Activated T-cell treated with anti-CD3 and anti-CD28 coated beads, Interleukin-2, amount 50 U/mL, for 1 hour (primary cell): Measurements from ENCODE around the gene ADAMTS16.

Experiments used
- DNase-seq: peaks from one replicate; pipeline ENCODE4 v3.0.0-alpha.2; 2020

ADAMTS16 gene

DNA sequence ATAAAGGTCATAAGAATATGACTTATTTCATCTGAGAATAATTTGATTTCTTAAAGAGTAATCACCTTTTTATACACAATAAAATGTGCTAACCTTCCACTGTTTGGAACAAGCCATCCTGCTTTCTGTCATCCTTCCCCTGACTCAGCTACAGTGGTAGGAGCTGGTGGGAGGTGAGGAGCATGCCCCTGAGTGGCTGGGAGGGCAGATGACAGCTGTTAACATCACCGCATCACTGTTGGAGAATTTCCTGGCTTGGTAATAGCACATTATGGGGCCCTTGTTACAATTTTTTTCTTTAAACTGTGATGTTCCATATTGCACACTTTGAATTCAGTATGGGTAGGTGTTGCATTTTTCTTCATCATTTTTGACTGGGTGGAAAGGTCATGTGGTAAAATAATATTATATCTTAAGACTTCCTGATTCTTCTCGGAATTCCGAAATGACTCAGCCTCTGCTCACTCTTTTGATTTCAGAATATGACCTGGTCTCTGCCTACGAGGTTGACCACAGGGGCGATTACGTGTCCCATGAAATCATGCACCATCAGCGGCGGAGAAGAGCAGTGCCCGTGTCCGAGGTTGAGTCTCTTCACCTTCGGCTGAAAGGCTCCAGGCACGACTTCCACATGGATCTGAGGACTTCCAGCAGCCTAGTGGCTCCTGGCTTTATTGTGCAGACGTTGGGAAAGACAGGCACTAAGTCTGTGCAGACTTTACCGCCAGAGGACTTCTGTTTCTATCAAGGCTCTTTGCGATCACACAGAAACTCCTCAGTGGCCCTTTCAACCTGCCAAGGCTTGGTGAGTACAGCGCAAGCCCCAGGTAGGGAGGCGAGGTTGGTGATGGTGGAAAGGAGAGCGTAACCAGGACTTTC is 5.8 kb downstream of the ADAMTS16 start:
- DNase-seq = no peak

DNA sequence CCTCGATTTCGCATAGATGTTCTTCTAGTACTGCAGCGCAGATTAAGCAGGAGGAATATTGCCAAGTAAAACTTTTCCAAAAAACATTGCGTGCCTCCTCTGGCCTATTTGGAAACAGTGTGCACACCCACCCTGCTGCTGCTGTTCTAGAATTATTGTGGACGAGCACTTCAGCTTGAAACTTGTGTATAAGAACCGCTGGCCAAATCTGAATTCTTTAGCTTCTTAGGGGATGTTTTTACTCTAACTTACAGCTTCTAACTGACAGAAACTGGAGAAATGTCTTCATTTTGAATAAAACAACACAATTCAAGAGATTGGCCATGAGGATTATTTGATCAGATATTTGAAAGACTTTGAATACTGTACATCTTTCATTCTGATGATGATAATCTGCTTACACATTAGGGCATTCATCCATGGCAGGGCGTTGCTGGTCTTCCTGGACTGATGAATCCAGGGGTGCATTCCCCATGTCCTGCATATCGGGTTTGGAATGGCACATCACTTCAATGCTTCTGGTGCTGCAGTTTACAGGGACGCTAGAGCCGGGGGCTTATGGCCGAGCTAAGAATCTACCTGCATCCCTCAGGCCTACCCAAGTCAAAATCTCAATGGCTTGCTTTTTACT is 6.5 kb downstream of the ADAMTS16 start:
- no peak for DNase-seq

DNA sequence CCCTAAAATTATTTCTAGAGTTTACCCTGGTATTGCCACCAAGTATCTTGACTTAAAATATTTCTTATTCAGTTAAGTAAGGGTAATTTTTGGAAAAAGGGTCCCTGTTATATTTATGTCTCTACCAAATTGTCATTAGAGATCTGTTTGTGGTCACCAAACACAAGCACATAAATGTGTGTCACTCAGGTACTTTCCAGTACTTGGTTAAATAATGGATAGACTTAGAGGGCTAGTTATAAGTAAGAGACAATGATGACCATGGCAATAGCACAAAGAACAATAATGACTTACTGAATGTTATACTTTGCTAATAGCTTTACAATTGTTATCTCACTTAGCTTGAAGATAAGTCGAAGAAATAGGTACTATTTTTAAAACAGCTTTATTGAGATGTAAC is 9.0 kb downstream of the ADAMTS16 start:
- no peak for DNase-seq

DNA sequence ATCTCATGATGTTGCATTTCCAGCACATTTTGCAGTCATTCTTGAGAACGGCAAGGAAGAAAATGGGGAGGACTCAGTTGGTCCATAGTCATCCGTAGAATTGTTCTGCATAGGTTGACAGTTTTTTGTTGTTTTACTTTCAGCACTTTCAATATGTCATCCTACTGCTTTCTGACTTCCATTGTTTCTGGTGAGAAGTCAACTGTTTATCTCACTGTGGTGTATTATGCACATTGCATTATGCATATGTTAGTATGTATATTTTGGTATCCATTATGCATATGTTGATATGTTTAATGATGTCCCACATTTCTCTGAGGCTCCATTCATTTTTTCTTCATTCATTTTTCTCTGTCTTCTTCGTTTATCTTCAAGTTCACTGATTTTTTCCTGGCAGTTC is 10.5 kb downstream of the ADAMTS16 start:
- no peak for DNase-seq

DNA sequence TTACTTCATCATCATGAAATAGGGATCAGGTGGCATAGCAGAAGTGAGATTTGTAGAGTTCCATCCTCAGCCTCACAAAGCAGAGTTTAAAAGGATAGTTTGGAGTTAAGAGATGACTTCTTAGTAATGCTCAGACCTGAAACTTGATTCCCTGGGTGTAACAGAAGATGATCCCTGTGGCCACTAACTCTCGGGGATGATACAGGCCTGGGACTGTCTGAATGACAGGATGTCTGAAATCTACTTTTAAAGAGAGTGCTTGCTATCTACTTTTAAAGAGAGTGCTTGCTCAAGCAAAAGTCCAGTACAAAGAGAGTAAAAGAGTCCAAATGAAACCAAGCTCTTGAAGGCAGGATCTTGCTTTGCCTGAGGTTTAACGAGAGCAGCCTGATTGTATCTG is 14.6 kb downstream of the ADAMTS16 start:
- no peak for DNase-seq

DNA sequence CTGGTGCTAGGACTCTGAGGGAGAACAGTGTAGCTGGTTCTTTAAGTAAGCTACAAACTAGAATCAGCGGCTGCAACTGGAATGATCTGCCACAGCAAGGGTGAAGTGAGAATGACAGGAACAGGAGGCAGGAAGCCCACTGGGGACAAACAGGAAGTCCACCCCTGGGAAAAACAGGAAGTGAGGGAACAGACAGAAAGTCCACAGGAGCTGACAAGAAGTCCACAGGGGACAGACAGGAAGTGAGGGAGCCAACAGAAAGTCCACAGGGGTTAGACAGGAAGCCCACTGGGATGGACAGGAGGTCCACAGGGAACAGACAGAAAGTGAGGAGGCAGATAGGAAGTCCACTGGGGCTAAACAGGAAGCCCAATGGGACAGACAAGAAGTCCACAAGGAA is 15.5 kb downstream of the ADAMTS16 start:
- DNase-seq = no peak

DNA sequence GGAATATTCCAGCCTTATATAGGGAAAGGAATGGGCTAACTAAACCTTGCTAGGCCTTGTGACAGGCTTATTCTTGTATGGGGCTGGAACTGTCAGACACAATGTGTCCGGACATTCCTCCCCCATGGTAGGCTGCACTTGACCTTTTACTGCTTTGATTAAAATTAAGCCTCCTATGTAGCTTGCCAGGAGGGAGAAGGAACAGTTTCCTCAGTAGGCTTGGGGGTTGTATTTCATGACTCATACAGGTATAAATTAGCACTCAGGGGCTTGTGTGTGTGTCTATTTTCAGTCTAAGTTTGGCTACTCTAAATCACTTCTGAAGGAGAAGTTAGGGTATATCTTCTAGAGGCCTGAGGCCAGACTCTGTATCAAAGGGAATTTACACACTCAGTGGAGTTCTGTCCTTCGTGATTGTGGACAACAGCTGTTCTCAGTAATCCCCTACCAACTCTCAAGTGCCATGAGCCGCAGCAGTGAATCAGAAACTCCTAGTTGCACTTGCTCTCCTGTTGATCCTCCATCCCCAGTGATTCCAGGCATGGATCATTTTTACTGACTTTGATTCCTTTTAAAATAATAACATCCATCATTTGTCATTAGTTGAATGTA is 16.4 kb downstream of the ADAMTS16 start:
- DNase-seq = no peak

DNA sequence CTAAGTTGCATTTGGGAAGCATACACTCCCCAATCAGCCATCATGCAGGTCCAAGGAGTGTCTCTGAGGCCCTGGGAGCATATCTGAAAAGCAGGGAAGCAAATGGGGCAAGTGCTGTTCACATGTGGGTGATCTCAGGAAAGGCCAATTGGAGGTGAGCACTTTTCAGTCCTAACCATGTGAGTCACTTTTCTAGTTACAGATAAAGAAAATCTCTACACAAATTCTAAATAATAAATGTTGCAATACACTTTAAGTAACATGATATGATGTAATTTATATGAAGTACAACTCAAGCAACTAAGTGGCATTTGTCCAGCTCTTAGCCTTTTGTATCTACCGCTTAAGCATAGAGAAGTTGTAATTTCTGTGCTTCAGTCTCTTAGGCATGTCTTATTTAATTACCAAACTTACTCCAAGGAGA is 18.4 kb downstream of the ADAMTS16 start:
- no peak for DNase-seq

DNA sequence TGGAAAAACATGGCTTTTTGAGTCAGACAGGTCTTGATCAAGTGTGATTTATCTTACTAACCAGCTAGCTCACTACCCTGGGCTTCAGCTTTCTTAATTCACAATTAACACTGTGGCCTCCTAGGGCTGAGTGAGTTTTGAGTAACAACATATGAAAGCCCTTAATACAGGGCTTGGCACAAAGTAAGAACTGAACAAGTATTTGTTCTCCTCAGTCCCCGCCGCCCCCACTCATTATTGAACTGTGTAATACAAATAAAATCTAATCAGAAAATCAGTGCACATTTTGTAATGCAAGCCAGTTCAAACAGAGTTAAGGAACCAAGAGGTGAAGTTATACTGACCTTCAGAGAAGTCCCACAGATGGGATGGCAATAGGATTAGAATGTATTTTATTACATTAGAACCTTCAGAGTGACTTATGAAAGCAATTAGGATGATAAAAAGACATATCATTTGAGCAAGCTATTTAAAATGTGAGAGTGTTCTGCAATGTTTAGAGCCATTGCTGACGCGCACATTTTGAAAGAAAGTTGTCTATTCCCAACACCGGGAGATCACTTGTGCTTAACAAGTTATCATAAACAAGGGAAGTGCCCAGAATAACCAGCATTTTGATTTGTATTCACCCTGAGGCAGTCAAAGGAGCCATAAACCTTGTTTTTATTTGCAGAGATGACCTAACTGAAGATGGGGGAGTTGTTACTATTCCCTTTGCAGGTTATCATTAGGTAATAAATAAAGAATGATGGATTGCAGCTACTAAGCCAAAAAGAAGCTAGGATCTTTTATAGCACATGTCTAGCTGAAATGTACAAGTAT is 19.4 kb downstream of the ADAMTS16 start:
- no peak for DNase-seq

DNA sequence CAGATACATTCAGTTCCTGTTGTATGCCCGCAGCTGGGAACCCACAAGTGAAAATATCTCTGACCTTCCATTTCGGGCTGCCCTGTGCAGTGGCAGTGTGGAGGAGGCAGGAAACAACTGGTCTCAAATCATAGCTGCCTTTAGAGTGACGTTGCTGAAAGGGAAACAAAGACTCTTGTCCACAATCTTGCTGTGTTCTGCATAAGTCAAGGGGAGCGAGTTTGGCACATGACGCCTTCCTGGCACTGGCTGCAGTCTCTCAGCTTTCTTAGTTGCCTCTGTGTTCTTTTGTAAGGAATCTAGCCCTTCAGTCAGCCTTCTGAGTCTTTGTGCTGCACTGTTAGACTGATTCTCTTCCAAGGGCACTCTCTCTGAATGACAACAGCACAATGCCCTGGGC is 24.0 kb downstream of the ADAMTS16 start:
- no peak for DNase-seq

DNA sequence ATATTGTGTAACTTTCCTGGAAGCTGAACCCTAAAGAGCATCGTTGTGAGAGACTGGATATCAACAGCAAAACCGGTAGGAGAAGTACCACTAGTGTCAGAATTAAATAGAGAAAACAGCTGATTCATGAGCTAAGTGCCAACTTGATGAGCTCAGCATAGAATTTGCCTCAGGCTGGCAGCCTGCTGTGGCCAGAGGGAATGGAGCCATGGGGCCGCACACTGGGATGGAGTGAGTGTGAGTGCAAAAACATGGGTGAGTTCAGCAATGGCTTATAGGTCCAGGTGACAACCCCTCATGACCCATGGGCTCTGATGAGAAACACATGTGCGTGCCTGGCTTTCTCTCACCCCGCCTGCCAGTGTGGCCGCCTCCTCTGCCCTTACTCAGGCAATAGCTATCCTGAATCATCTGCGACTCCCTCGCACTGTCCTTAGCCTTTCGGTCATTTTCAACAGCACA is 25.4 kb downstream of the ADAMTS16 start:
- DNase-seq = no peak

DNA sequence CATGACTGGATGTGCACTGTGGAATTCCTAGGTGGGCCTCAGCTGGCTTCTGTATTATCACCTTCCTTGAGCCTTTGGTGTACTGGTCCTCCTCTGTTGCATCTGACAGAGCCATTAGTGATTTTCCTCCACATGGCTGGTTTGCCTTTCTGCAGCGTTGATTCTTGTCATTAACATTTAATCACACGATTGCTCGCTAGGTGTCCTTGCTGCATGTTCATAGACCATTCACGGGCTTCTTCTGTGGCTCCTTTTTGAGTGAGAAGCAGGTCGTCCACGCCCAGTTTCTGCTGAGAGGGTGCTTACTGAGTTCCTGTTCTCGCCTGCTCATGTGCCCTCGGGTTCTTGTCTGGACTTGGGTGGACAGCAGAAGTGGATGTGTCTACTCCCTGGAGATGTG is 29.3 kb downstream of the ADAMTS16 start:
- DNase-seq = no peak

DNA sequence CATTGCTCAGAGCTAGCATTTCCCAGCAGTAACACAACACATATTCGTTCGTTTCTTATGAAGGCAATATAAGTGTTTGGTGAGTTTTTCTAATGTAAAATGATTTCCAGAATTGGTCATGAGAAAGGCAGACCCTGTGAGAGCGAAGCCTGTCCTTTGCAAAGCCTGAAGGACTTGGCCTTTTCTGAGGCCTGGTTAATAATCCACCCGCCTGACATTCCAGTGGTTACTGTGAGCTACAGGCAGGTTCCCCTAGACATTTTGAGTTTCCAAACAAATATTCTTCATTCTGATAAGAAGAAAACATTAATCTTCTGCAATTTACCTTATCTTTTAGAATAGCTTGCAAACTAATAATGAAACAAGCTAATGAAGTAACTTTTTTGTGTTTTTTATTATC is 38.0 kb downstream of the ADAMTS16 start:
- DNase-seq = no peak

DNA sequence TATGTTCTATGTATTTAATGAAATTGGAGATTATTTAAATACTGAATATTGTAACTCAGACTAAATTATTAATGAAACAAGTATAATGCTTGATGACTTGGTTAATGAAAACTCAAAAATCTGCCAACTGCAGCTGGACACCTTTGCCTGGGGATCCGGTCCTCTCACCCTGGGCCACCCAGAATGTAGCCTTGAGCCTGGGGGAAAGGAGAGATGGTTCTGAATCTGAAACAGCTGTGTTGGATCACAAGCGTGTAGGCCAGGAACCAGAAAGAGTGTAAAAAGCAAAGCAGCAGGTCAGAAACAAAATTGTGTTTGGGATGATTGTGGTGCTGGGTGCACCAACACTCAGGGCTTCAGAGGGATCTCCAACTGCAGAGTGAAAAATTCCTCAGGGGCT is 38.5 kb downstream of the ADAMTS16 start:
- DNase-seq = no peak

DNA sequence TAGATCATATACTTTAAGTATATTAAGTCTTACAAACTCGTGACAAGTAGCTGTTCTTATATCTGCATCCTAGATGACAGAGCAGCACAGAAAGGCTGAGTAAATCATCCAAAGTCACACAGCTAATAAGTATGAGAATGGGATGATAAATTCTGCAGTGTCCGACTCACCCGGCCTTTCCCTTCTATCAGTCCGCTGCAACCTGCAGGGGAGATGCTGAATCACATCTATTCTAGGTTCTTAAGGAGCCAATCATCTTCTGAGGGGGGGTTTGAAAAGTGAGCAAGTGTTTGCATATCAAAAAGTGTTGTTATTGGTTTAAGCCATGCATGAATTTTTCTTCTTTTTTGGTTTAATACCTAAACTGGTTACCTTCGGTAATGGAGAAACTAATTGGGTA is 38.9 kb downstream of the ADAMTS16 start:
- DNase-seq = no peak

DNA sequence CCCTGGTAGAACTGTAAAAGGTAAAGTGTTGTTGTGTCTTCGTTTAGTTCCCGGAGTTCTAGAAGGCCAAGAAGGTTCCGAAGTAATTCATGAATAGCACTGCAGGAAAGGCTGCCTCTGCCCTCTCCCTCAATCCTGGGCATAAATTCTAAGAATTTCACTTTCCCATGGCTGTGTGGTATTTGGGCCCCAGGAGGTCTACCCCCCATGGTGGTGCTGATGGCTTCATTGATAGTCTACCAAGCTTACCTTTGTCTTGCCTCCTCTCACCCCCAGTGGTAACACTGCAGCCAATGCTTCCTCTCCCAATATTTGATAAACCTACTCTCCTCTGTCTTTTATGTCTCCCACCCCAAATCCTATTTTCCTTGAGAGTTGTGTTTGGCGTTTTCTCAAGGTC is 39.5 kb downstream of the ADAMTS16 start:
- DNase-seq = no peak

DNA sequence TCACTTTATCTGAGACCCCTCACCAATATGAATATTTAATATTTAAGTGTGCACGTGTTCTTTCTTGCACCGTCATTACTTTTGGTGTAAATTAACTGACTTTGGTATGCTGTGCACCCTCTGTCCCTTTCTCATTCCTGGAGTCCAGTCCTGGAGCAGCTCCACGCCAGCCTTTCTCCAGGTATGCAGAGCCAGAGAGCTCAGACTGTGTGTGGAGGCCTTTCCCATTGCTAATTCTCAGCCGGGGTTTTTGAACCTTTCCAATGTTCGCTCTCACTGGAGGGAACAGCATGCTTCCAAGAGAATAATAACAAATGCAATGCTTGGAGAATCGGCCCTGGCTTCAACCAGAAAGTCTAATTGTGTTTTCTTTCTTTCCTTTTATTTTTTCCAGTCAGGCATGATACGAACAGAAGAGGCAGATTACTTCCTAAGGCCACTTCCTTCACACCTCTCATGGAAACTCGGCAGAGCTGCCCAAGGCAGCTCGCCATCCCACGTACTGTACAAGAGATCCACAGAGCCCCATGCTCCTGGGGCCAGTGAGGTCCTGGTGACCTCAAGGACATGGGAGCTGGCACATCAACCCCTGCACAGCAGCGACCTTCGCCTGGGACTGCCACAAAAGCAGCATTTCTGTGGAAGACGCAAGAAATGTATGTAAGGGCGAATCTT is 41.7 kb downstream of the ADAMTS16 start:
- DNase-seq = no peak

DNA sequence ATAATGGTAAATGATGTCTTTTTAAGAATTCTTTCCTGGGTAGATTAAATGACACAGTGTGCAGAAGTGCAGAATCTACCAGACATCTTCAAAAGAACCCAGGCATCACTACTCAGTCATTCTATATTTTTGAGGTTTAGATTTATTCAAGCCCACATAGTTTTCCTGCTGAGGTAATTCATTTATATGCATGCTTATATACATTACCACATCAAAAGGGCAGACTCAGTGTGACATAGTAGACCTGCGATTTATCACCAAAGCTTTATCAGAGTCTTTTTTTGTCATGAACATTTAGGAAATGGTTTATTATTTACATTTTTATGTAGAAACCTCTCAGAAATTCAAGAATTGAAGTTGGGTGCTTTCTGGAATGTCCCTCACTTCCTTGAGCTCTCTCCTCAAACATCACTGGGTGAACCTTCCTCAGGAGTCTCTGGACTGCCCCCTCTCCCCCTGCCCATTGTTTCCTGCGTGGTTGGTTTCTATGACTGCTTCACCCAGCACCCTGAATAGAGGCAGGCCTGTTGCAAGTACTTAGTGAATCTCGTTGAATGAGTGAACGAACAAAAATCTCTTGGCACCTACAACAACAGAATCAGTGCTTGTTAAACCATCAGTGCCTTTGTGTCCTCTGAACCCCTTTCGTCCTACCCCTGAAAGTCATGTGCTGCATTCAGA is 42.5 kb downstream of the ADAMTS16 start:
- DNase-seq = no peak

DNA sequence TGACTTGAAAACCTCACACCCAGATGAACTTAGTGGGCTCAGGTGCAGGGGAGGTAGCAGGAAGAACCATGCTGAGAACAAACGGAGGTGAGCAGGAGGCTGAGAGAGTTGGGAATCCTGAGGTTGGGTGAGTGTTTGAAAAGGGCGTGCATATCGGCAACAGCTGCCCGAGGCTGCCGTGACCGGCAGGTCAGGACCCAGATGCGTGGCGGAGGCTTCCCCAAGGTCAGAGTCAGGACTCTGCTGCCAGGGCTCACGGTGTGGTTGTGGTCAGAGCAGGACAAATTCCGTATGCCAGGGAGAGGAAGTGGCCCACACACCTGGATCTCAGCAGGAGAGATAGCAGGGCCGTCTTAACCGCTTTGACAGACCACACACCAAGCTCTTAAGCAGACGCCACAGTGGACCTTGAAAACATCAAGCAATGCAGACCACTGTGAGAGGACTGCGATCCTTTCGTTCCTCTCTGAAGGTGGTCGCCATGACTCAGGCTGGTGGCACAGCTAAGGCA is 43.1 kb downstream of the ADAMTS16 start:
- DNase-seq = no peak

DNA sequence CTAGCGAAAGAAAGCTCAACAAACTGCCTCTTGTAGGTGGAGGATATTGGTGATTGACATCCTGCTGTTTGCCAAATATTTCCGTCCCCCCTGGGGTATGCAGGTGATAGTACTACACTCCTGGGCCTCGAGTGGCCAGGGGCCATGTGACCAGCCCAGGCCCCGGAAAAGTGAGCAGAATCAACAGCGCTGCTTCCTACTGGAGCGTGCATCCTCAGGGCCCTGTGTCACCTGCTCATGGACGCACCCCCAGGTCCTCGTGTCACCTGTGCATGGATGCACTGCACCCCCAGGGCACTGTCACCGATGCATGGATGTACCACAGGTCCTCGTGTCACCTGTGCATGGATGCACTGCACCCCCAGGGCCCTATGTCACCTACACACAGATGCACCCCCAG is 43.8 kb downstream of the ADAMTS16 start:
- DNase-seq = no peak

DNA sequence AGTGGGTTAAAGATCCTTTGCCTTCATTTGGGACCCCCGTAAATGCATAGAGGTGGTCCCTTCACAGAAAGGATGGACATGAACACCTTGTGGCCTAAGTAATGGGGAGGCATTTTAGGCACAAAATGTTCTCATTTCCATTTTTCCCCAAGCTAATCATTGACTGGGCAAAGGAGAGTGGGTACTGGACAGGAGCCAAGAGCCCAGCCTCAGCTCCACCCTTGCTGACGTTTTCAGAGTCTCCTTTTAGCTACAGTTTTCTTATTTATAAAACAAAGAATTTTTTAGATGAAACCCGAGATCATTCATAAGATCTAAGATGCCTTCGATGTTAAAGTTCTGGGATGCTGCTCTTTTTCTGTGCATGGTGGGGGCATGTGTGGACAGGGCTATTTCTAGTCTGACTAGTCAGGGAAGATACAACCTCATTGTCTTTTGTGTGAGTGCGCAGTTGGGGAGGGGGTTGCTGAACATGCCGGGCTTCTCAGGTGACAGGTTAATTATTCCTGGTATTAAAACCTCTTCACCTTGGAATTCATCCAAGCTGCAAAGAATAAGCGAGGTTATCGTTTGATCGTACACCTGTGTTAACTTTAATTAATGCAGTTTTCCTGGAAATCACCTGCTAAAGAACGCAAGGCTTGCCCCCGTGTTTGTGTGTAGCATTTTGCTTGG is 48.4 kb downstream of the ADAMTS16 start:
- no peak for DNase-seq
